ENCODE measurements around the gene TCHP. TPM values are rescaled to one million over a fixed set of nuclear protein-coding genes. Genes with fewer than 3 reads are reported as not detected.

The TCHP gene
- total RNA-seq, 2 experiments from 2014 or later: 13.3 to 29.8 TPM

GRCh38 chr12:109878749-109879148, 21.3 kb upstream of the TCHP start:
- TF ChIP-seq EZH2phosphoT487 (IDR thresholded peaks at IDR 0.05; ENCODE audit: borderline replicate concordance, low read depth, low read length) (no peak), CTCF (conservative IDR thresholded peaks at IDR 0.05; ENCODE audit: low read length) (no peak)
- peak overlapping the region; percentile 76 for H3K4me3 ChIP-seq (ENCODE audit: low read depth, low read length, poor library complexity, severe bottlenecking)
- no peak overlapping the region for H2AFZ ChIP-seq (ENCODE audit: low read length)
- peaks cover 38% of the 10 kb centered on the region for H3K4me1 ChIP-seq (ENCODE audit: insufficient read depth, low read length, poor library complexity, severe bottlenecking)
- H4K20me1 ChIP-seq (ENCODE audit: insufficient read depth, low read length): no peaks in the 10 kb centered on the region; the same call in 1 of the 2 replicates
- H3K36me3 ChIP-seq (ENCODE audit: insufficient read depth, low read length): no peaks in the 10 kb centered on the region
- no peak for DNase-seq (ENCODE audit: low spot score)
- BruUV-seq (replicated peaks): no TSS peak
- no peaks in the 10 kb centered on the region for H3K9me2 ChIP-seq (ENCODE audit: insufficient read depth, low read length)
- no peaks in the 10 kb centered on the region for H3K9me3 ChIP-seq (ENCODE audit: low read length)
- ChIA-PET CTCF (ENCODE audit: unreplicated experiment) (interaction anchor here (0.6 to 1.0 kb wide), 2 partner anchors 34 to 74 kb away, joined by 3 read pairs; no protein-coding TSS in a partner anchor), POLR2A (no interaction called here)
- peak overlapping the region; percentile 89 for H3K4me2 ChIP-seq (ENCODE audit: low read length)
- H3K79me2 ChIP-seq (ENCODE audit: insufficient read depth, low read depth, low read length): no peaks in the 10 kb centered on the region; the same call in 1 of the 2 replicates
- H3K27ac ChIP-seq (ENCODE audit: low read depth, low read length, poor library complexity, severe bottlenecking): no peak overlapping the region
- intact Hi-C loops (cut with micrococcal nuclease; ENCODE audit: unreplicated experiment): no loop called here

- Histone ChIP-seq H3K4me2 (ENCODE audit: low read length) (peak overlapping the region; percentile 89), H3K9me3 (ENCODE audit: low read length) (no peaks in the 10 kb centered on the region), H4K20me1 (ENCODE audit: insufficient read depth, low read length) (no peaks in the 10 kb centered on the region; the same call in 1 of the 2 replicates), H3K27ac (ENCODE audit: low read depth, low read length, poor library complexity, severe bottlenecking) (no peak overlapping the region), H2AFZ (ENCODE audit: low read length) (peak overlapping the region; percentile 52), H3K4me1 (ENCODE audit: insufficient read depth, low read length, poor library complexity, severe bottlenecking) (peaks cover 38% of the 10 kb centered on the region), H3K79me2 (ENCODE audit: insufficient read depth, low read depth, low read length) (no peaks in the 10 kb centered on the region; the same call in 1 of the 2 replicates), H3K9me2 (ENCODE audit: insufficient read depth, low read length) (no peaks in the 10 kb centered on the region), H3K4me3 (ENCODE audit: low read depth, low read length, poor library complexity, severe bottlenecking) (peak overlapping the region; percentile 76), H3K36me3 (ENCODE audit: insufficient read depth, low read length) (no peaks in the 10 kb centered on the region)
- DNase-seq (ENCODE audit: low spot score): no peak
- intact Hi-C loops (cut with micrococcal nuclease; ENCODE audit: unreplicated experiment): loop anchor here (1.0 kb wide), 2 partner anchors 26 to 74 kb away; no protein-coding TSS in a partner anchor
- no peak for TF ChIP-seq CTCF (conservative IDR thresholded peaks at IDR 0.05; ENCODE audit: low read length)
- TF ChIP-seq EZH2phosphoT487 (IDR thresholded peaks at IDR 0.05; ENCODE audit: borderline replicate concordance, low read depth, low read length): no peak
- POLR2A ChIA-PET: no interaction called here
- TSS peak; percentile 68 for BruUV-seq (replicated peaks)
- CTCF ChIA-PET (ENCODE audit: unreplicated experiment): interaction anchor here (1.0 kb wide), 1 partner anchor 35 kb away, joined by 3 read pairs; no protein-coding TSS in a partner anchor
Measured at GRCh38 chr12:109879351-109880042, 20.6 kb upstream of the TCHP start.
